Smooth muscle cell (in vitro differentiated cells): ENCODE results near the gene ICE2. TPM values are rescaled to one million over a fixed set of nuclear protein-coding genes. Genes with fewer than 3 reads are reported as not detected.

ENCODE experiments used
- DNase-seq: peaks from one replicate; lab custom pipeline; 2025; ENCODE audit not compliant: unreplicated experiment; lab: John Stamatoyannopoulos, UW
- H2AFZ ChIP-seq: fragments of 200-600 bp; sonication (generic); 2 replicates; pipeline ENCODE4 v1.6.0; 2016; ENCODE audit warnings: antibody characterized with exemption, low read depth, mild to moderate bottlenecking
- H3F3A ChIP-seq: fragments of 200-600 bp; sonication (generic); 2 replicates; pipeline ENCODE4 v1.6.0; 2017; ENCODE audit warnings: antibody characterized with exemption, low read depth
- H3K27ac ChIP-seq: fragments of 200-600 bp; sonication (generic); 2 replicates; pipeline ENCODE4 v1.5.1; 2016; ENCODE audit warnings: low read depth, mild to moderate bottlenecking
- H3K27me3 ChIP-seq: fragments of 200-600 bp; sonication (generic); 2 replicates; pipeline ENCODE4 v1.6.1; 2016; ENCODE audit warnings: low read depth, mild to moderate bottlenecking
- H3K36me3 ChIP-seq: fragments of 200-600 bp; sonication (generic); 2 replicates; pipeline ENCODE4 v1.5.1; 2016; ENCODE audit warnings: low read depth
- H3K4me1 ChIP-seq: fragments of 200-600 bp; sonication (generic); 2 replicates; pipeline ENCODE4 v1.5.1; 2016; ENCODE audit warnings: low read depth
- H3K4me2 ChIP-seq: fragments of 200-600 bp; sonication (generic); 2 replicates; pipeline ENCODE4 v1.6.0; 2016; ENCODE audit warnings: mild to moderate bottlenecking
- H3K4me3 ChIP-seq: fragments of 200-600 bp; sonication (generic); 2 replicates; pipeline ENCODE4 v1.5.1; 2016; ENCODE audit warnings: mild to moderate bottlenecking
- H3K79me2 ChIP-seq: fragments of 200-600 bp; sonication (generic); 2 replicates; pipeline ENCODE4 v1.6.0; 2016; ENCODE audit warnings: low read depth, mild to moderate bottlenecking
- H3K9ac ChIP-seq: fragments of 200-600 bp; sonication (generic); 2 replicates; pipeline ENCODE4 v1.6.0; 2016; ENCODE audit warnings: low read depth
- H3K9me3 ChIP-seq: fragments of 200-600 bp; sonication (generic); replicated peaks from 2 replicates; pipeline ENCODE4 v1.5.1; 2016; ENCODE audit warnings: low read depth
- H4K20me1 ChIP-seq: fragments of 200-600 bp; sonication (generic); 2 replicates; pipeline ENCODE4 v1.6.0; 2016; ENCODE audit warnings: low read depth
- CTCF ChIP-seq: fragments of 200-600 bp; sonication (generic); IDR thresholded peaks from 2 replicates; pipeline ENCODE4 v1.5.1; 2017; ENCODE audit warnings: borderline replicate concordance, mild to moderate bottlenecking, antibody characterized with exemption; ENCODE audit not compliant: insufficient read depth, poor library complexity, severe bottlenecking
- whole genome bisulfite sequencing: methylation state at CpG from one replicate; pipeline ENCODE4 v1.1.7; 2016; ENCODE audit warnings: low lambda C conversion rate; 5-methylcytosine and 5-hydroxymethylcytosine counted together
- polyA plus RNA-seq: library from polyadenylated mRNA; unstranded; fragments of >200 nt; fragmentation: Nextera tagmentation; extraction: Ambion mirVana; gene quantifications from 2 replicates; pipeline ENCODE4 v1.2.1, GENCODE V29; 2016
- total RNA-seq: library from RNA; depleted of rRNA; stranded (reverse); fragments of >200 nt; gene quantifications from 2 replicates; pipeline ENCODE4 v1.2.3, GENCODE V29; 2014

The ICE2 gene
- total and polyA plus RNA-seq, 2 experiments from 2014 or later, result 15.2 to 17.3 TPM

- peaks cover 66% of the 10 kb centered on the region for H4K20me1 ChIP-seq
- H3K4me2 ChIP-seq, result peak overlapping the region; percentile 66
- DNase-seq, result no peak
Observed at GRCh38 chr15:60373745-60374144, 105.2 kb downstream of the ICE2 start.

GRCh38 chr15:60373327-60373726, 105.6 kb downstream of the ICE2 start:
- H3K79me2 ChIP-seq, result peaks cover 76% of the 10 kb centered on the region
- H3K9me3 ChIP-seq, result no peaks in the 10 kb centered on the region
- peak overlapping the region; percentile 99 for H3K27ac ChIP-seq
- peaks cover 65% of the 10 kb centered on the region for H3F3A ChIP-seq
- H4K20me1 ChIP-seq, result peaks cover 66% of the 10 kb centered on the region
- peaks cover 78% of the 10 kb centered on the region for H3K4me1 ChIP-seq
- WGBS, result 75% methylated on average over 3 of the region's 3 CpGs
- no peak for TF ChIP-seq CTCF
- H3K36me3 ChIP-seq, result no peaks in the 10 kb centered on the region
- H2AFZ ChIP-seq, result no peak overlapping the region
- peak overlapping the region; percentile 87 for H3K9ac ChIP-seq
- H3K27me3 ChIP-seq, result no peaks in the 10 kb centered on the region
- DNase-seq, result no peak
- H3K4me2 ChIP-seq, result peak overlapping the region; percentile 66
- H3K4me3 ChIP-seq, result no peak overlapping the region

More at GRCh38 chr15:60373745-60374144, 105.2 kb downstream of the ICE2 start:
- no peak overlapping the region for H2AFZ ChIP-seq
- H3K36me3 ChIP-seq, result no peaks in the 10 kb centered on the region
- H3F3A ChIP-seq, result peaks cover 67% of the 10 kb centered on the region
- peaks cover 74% of the 10 kb centered on the region for H3K4me1 ChIP-seq
- no peaks in the 10 kb centered on the region for H3K9me3 ChIP-seq
- no peak for TF ChIP-seq CTCF
- H3K79me2 ChIP-seq, result peaks cover 76% of the 10 kb centered on the region
- WGBS, result 71% methylated on average over 2 of the region's 2 CpGs
- peak overlapping the region; percentile 87 for H3K9ac ChIP-seq
- H3K27me3 ChIP-seq, result no peaks in the 10 kb centered on the region
- H3K27ac ChIP-seq, result peak overlapping the region; percentile 99
- no peak overlapping the region for H3K4me3 ChIP-seq

- H3K4me3 ChIP-seq, result no peak overlapping the region
- peaks cover 63% of the 10 kb centered on the region for H3F3A ChIP-seq
- TF ChIP-seq CTCF, result no peak
- peak overlapping the region; percentile 66 for H3K4me2 ChIP-seq
- WGBS, result 100% methylated on average over 1 of the region's 1 CpG
- H3K4me1 ChIP-seq, result peaks cover 80% of the 10 kb centered on the region
- peaks cover 62% of the 10 kb centered on the region for H4K20me1 ChIP-seq
- no peaks in the 10 kb centered on the region for H3K9me3 ChIP-seq
- no peaks in the 10 kb centered on the region for H3K36me3 ChIP-seq
- no peaks in the 10 kb centered on the region for H3K27me3 ChIP-seq
- H3K9ac ChIP-seq, result peak overlapping the region; percentile 87
- no peak for DNase-seq
- H3K79me2 ChIP-seq, result peaks cover 72% of the 10 kb centered on the region
- no peak overlapping the region for H2AFZ ChIP-seq
- H3K27ac ChIP-seq, result peak overlapping the region; percentile 99
Observed at GRCh38 chr15:60372756-60373155, 106.2 kb downstream of the ICE2 start.

- peak overlapping the region; percentile 99 for H3K27ac ChIP-seq
- peaks cover 57% of the 10 kb centered on the region for H4K20me1 ChIP-seq
- TF ChIP-seq CTCF, result no peak
- H3K27me3 ChIP-seq, result no peaks in the 10 kb centered on the region
- peak overlapping the region; percentile 87 for H3K9ac ChIP-seq
- no peak overlapping the region for H3K4me3 ChIP-seq
- WGBS, result 84% methylated on average over 4 of the region's 4 CpGs
- no peak for DNase-seq
- H3K4me1 ChIP-seq, result peaks cover 77% of the 10 kb centered on the region
- peak overlapping the region; percentile 61 for H3K4me2 ChIP-seq
- H3K79me2 ChIP-seq, result peaks cover 66% of the 10 kb centered on the region
- peaks cover 57% of the 10 kb centered on the region for H3F3A ChIP-seq
- H3K9me3 ChIP-seq, result no peaks in the 10 kb centered on the region
- H2AFZ ChIP-seq, result no peak overlapping the region
- no peaks in the 10 kb centered on the region for H3K36me3 ChIP-seq
Observed at GRCh38 chr15:60372227-60372626, 106.7 kb downstream of the ICE2 start.
